NCI-H2171 (cell line): ENCODE results near the gene WFS1.

Experiments
- DNase-seq: peaks from one replicate; lab custom pipeline; 2025; lab: John Stamatoyannopoulos, UW

WFS1 gene

GRCh38 chr4:6338951-6339817 is 69.5 kb downstream of the WFS1 start:
- DNase-seq = no peak

GRCh38 chr4:6339818-6340445 is 70.3 kb downstream of the WFS1 start:
- DNase-seq = no peak

GRCh38 chr4:6340446-6341015 is 70.9 kb downstream of the WFS1 start:
- DNase-seq = no peak

- no peak for DNase-seq
These were observed 72.0 kb downstream of the WFS1 start for GRCh38 chr4:6341696-6342095.

- DNase-seq = peak; percentile 54
These were observed 73.1 kb downstream of the WFS1 start for GRCh38 chr4:6342530-6343293.

- DNase-seq = no peak
These were observed 74.3 kb downstream of the WFS1 start for GRCh38 chr4:6343939-6344408.

GRCh38 chr4:6345096-6345830 is 75.6 kb downstream of the WFS1 start:
- DNase-seq = no peak

- no peak for DNase-seq
These were observed 76.2 kb downstream of the WFS1 start for GRCh38 chr4:6345866-6346265.

- no peak for DNase-seq
These were observed 76.9 kb downstream of the WFS1 start for GRCh38 chr4:6346373-6347110.

GRCh38 chr4:6347511-6348045 is 77.9 kb downstream of the WFS1 start:
- no peak for DNase-seq

GRCh38 chr4:6348408-6348807 is 78.8 kb downstream of the WFS1 start:
- no peak for DNase-seq

GRCh38 chr4:6349896-6350603 is 80.4 kb downstream of the WFS1 start:
- no peak for DNase-seq

GRCh38 chr4:6350646-6351045 is 81.0 kb downstream of the WFS1 start:
- DNase-seq = no peak

GRCh38 chr4:6351246-6352000 is 81.8 kb downstream of the WFS1 start:
- DNase-seq = no peak

GRCh38 chr4:6352031-6352692 is 82.5 kb downstream of the WFS1 start:
- peak; percentile 40 for DNase-seq
